ENCODE measurements around the gene TBX1. TPM values are rescaled to one million over a fixed set of nuclear protein-coding genes. Genes with fewer than 3 reads are reported as not detected.

The TBX1 gene
- polyA plus RNA-seq, 3 donors: not detected

- Histone ChIP-seq H3K79me2 (ENCODE audit: insufficient read depth, low read length) (no peaks in the 10 kb centered on the region), H3K27me3 (ENCODE audit: control insufficient read depth in 2 of 2, insufficient read depth in 2 of 2, low read length in 2 of 2) (peaks cover 3 to 58% of the 10 kb centered on the region in 2 donors), H4K20me1 (ENCODE audit: insufficient read depth, low read length) (no peaks in the 10 kb centered on the region), H3K27ac (ENCODE audit: low read depth in 1 of 2, low read length in 2 of 2) (no peak overlapping the region), H3K9ac (ENCODE audit: insufficient read depth, low read length, poor library complexity, severe bottlenecking) (peak overlapping the region; percentile 54), H3K4me3 (replicated peaks in 1 of 3; ENCODE audit: low read depth in 2 of 3, low read length in 3 of 3) (peak overlapping the region in 1 of 3 experiments; percentile 72), H2AFZ (ENCODE audit: insufficient read depth, low read depth, low read length, poor library complexity, severe bottlenecking) (no peak overlapping the region), H3K4me1 (ENCODE audit: control insufficient read depth in 1 of 2, insufficient read depth in 2 of 2, low read length in 2 of 2) (peaks cover 15 to 33% of the 10 kb centered on the region in 2 donors), H3K36me3 (replicated peaks in 1 of 2; ENCODE audit: control insufficient read depth in 1 of 2, insufficient read depth in 2 of 2, low read length in 2 of 2) (no peaks in the 10 kb centered on the region), H3K9me3 (replicated peaks in 1 of 2; ENCODE audit: control insufficient read depth in 1 of 2, insufficient read depth in 1 of 2, low read length in 2 of 2) (peaks cover 2 to 9% of the 10 kb centered on the region in 2 donors), H3K4me2 (replicated peaks; ENCODE audit: extremely low read depth, low read length, poor library complexity, severe bottlenecking) (peak overlapping the region; percentile 81)
- H3K9me3 Mint-ChIP-seq: peaks cover 0 to 9% (median 0%) of the 10 kb centered on the region in 7 donors
- peak overlapping the region; percentile 56 to 82 for H3K4me3 Mint-ChIP-seq
- H3K27me3 Mint-ChIP-seq (ENCODE audit: low read depth in 3 of 3): peaks cover 42 to 67% (median 43%) of the 10 kb centered on the region in 3 donors
- DNase-seq: no peak
- H3K4me1 Mint-ChIP-seq: peaks cover 13% of the 10 kb centered on the region
- intact Hi-C loops (cut with micrococcal nuclease): loop anchor here in 1 of 2 donors (5.0 kb wide), 2 partner anchors 33 to 758 kb away; no protein-coding TSS in a partner anchor
- H3K36me3 Mint-ChIP-seq: peaks cover 0 to 7% of the 10 kb centered on the region in 2 donors
- no peak overlapping the region for H3K27ac Mint-ChIP-seq
- 85% methylated on average over 3 of the region's 4 CpGs for WGBS (ENCODE audit: insufficient coverage)
- TF ChIP-seq, protein P1, sequence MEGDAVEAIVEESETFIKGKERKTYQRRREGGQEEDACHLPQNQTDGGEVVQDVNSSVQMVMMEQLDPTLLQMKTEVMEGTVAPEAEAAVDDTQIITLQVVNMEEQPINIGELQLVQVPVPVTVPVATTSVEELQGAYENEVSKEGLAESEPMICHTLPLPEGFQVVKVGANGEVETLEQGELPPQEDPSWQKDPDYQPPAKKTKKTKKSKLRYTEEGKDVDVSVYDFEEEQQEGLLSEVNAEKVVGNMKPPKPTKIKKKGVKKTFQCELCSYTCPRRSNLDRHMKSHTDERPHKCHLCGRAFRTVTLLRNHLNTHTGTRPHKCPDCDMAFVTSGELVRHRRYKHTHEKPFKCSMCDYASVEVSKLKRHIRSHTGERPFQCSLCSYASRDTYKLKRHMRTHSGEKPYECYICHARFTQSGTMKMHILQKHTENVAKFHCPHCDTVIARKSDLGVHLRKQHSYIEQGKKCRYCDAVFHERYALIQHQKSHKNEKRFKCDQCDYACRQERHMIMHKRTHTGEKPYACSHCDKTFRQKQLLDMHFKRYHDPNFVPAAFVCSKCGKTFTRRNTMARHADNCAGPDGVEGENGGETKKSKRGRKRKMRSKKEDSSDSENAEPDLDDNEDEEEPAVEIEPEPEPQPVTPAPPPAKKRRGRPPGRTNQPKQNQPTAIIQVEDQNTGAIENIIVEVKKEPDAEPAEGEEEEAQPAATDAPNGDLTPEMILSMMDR (IDR thresholded peaks at IDR 0.05): no peak
These were observed 45.2 kb upstream of the TBX1 start for GRCh38 chr22:19715188-19715930.

- no peaks in the 10 kb centered on the region for H4K20me1 ChIP-seq (ENCODE audit: insufficient read depth, low read length)
- H3K36me3 ChIP-seq (replicated peaks in 1 of 2; ENCODE audit: control insufficient read depth in 1 of 2, insufficient read depth in 2 of 2, low read length in 2 of 2): no peaks in the 10 kb centered on the region
- no peak overlapping the region for H3K4me3 ChIP-seq (replicated peaks in 1 of 3; ENCODE audit: low read depth in 2 of 3, low read length in 3 of 3)
- Mint-ChIP-seq H3K4me3 (peak overlapping the region in 1 of 2 donors; percentile 21), H3K4me1 (peaks cover 13% of the 10 kb centered on the region), H3K36me3 (peaks cover 0 to 13% of the 10 kb centered on the region in 2 donors), H3K27me3 (ENCODE audit: low read depth in 3 of 3) (peaks cover 51 to 76% (median 51%) of the 10 kb centered on the region in 3 donors), H3K27ac (peak overlapping the region in 1 of 7 donors; percentile 6), H3K9me3 (peaks cover 0 to 9% (median 0%) of the 10 kb centered on the region in 7 donors)
- no peak overlapping the region for H3K27ac ChIP-seq (ENCODE audit: low read depth in 1 of 2, low read length in 2 of 2)
- TF ChIP-seq, protein P1 (IDR thresholded peaks at IDR 0.05): no peak
- no peak overlapping the region for H2AFZ ChIP-seq (ENCODE audit: insufficient read depth, low read depth, low read length, poor library complexity, severe bottlenecking)
- peaks cover 15 to 33% of the 10 kb centered on the region in 2 donors for H3K4me1 ChIP-seq (ENCODE audit: control insufficient read depth in 1 of 2, insufficient read depth in 2 of 2, low read length in 2 of 2)
- peaks cover 2 to 9% of the 10 kb centered on the region in 2 donors for H3K9me3 ChIP-seq (replicated peaks in 1 of 2; ENCODE audit: control insufficient read depth in 1 of 2, insufficient read depth in 1 of 2, low read length in 2 of 2)
- no peak overlapping the region for H3K4me2 ChIP-seq (replicated peaks; ENCODE audit: extremely low read depth, low read length, poor library complexity, severe bottlenecking)
- WGBS (ENCODE audit: insufficient coverage): 87% methylated on average over 5 of the region's 11 CpGs
- intact Hi-C loops (cut with micrococcal nuclease): loop anchor here (2.0 to 5.0 kb wide), 3 partner anchors 34 to 759 kb away; no protein-coding TSS in a partner anchor
- no peaks in the 10 kb centered on the region for H3K79me2 ChIP-seq (ENCODE audit: insufficient read depth, low read length)
- peaks cover 3 to 65% of the 10 kb centered on the region in 2 donors for H3K27me3 ChIP-seq (ENCODE audit: control insufficient read depth in 2 of 2, insufficient read depth in 2 of 2, low read length in 2 of 2)
- no peak overlapping the region for H3K9ac ChIP-seq (ENCODE audit: insufficient read depth, low read length, poor library complexity, severe bottlenecking)
- no peak for DNase-seq
These were observed 44.3 kb upstream of the TBX1 start for GRCh38 chr22:19716041-19716828.

All from CD14-positive monocyte (primary cell).